ENCODE results near the gene MED31.
A peak's percentile ranks its signal among the peaks of the same experiment; 100 is the strongest.

The MED31 gene

GRCh38 chr17:6597727-6598126, 53.7 kb downstream of the MED31 start:
- peak; percentile 13; the same call in 1 of the 2 replicates for TF ChIP-seq CTCF (IDR thresholded peaks at IDR 0.05)

- TF ChIP-seq CTCF (IDR thresholded peaks at IDR 0.05): no peak
These were observed 54.5 kb downstream of the MED31 start for GRCh38 chr17:6596941-6597340.

- no peak for TF ChIP-seq CTCF (IDR thresholded peaks at IDR 0.05)
These were observed 54.9 kb downstream of the MED31 start for GRCh38 chr17:6596511-6596910.

GRCh38 chr17:6596081-6596480, 55.3 kb downstream of the MED31 start:
- no peak for TF ChIP-seq CTCF (IDR thresholded peaks at IDR 0.05)

All from LNCAP (cell line).